Measurements from ENCODE around the gene HDAC11. TPM values are rescaled to one million over a fixed set of nuclear protein-coding genes. Genes with fewer than 3 reads are reported as not detected.
"Not testable (repeated sequence)": the region's sequence is repeated elsewhere in the genome, so short reads cannot be mapped to it uniquely, and the experiment has no call there.

Gene HDAC11
- total and polyA plus RNA-seq, 11 donors: 20.8 to 49.4 (median 30.7) TPM

- intact Hi-C loops (cut with DNase I): loop anchor here in 3 of 10 donors (5.0 kb wide), 3 partner anchors 49 to 406 kb away; partner anchors contain the start of gene FBLN2 (in 1 of the 3)
- Histone ChIP-seq H3K27ac (no peak overlapping the region), H3K4me3 (no peak overlapping the region), H3K4me1 (peaks cover 0 to 14% (median 9%) of the 10 kb centered on the region in 12 donors), H3K36me3 (peaks cover 0 to 9% (median 0%) of the 10 kb centered on the region in 9 donors), H3K9me3 (no peaks in the 10 kb centered on the region), H3K27me3 (no peaks in the 10 kb centered on the region)
- 83 to 86% (median 83%) methylated on average over 13 to 14 of the region's 14 CpGs for WGBS, 4 donors
- TF ChIP-seq CTCF (IDR thresholded peaks at IDR 0.05) (no peak), POLR2A (IDR thresholded peaks at IDR 0.05) (no peak)
- ATAC-seq: no peak
- peak in 2 of 5 donors; percentile 13 to 42 for DNase-seq
Observed at GRCh38 chr3:13498354-13499060, 18.4 kb downstream of the HDAC11 start.

GRCh38 chr3:13499246-13499645 lies 19.1 kb downstream of the HDAC11 start:
- ATAC-seq, H3K36me3 ChIP-seq, H3K27me3 ChIP-seq, H3K4me3 ChIP-seq, H3K27ac ChIP-seq, H3K9me3 ChIP-seq: not testable (repeated sequence)
- 95 to 97% (median 96%) methylated on average over 11 of the region's 11 CpGs for WGBS, 4 donors
- intact Hi-C loops (cut with DNase I): loop anchor here in 3 of 10 donors (5.0 kb wide), 3 partner anchors 48 to 407 kb away; partner anchors contain the start of gene FBLN2 (in 1 of the 3)
- DNase-seq: peak in 2 of 5 donors; percentile 13 to 29
- peaks cover 0 to 14% (median 9%) of the 10 kb centered on the region in 12 donors for H3K4me1 ChIP-seq

- no peak overlapping the region for H3K27ac ChIP-seq
- no peak overlapping the region for H3K4me3 ChIP-seq
- WGBS, 4 donors: 60 to 87% (median 75%) methylated on average over 3 to 15 of the region's 15 CpGs
- peak in 2 of 5 donors; percentile 26 to 59 for DNase-seq
- intact Hi-C loops (cut with DNase I): loop anchor here in 1 of 10 donors (10.0 kb wide), 1 partner anchor 64 kb away; no protein-coding TSS in a partner anchor
- ATAC-seq: peak in 1 of 4 donors; percentile 24
- H3K27me3 ChIP-seq: no peaks in the 10 kb centered on the region
- TF ChIP-seq CTCF (IDR thresholded peaks at IDR 0.05) (peak; percentile 35 to 58 (median 46)), POLR2A (IDR thresholded peaks at IDR 0.05) (no peak)
- H3K36me3 ChIP-seq: peaks cover 0 to 12% (median 0%) of the 10 kb centered on the region in 9 donors
- H3K4me1 ChIP-seq: peaks cover 0 to 14% (median 9%) of the 10 kb centered on the region in 12 donors
- no peaks in the 10 kb centered on the region for H3K9me3 ChIP-seq
Observed at GRCh38 chr3:13500133-13500885, 20.2 kb downstream of the HDAC11 start.

GRCh38 chr3:13501056-13501455 lies 20.9 kb downstream of the HDAC11 start:
- ATAC-seq (no peak), DNase-seq (peak in 2 of 5 donors; percentile 20 to 41)
- no peak overlapping the region for H3K27ac ChIP-seq
- 75 to 98% (median 91%) methylated on average over 4 of the region's 4 CpGs for WGBS, 4 donors
- intact Hi-C loops (cut with DNase I): loop anchor here in 1 of 10 donors (10.0 kb wide), 1 partner anchor 64 kb away; no protein-coding TSS in a partner anchor
- peaks cover 0 to 12% (median 0%) of the 10 kb centered on the region in 9 donors for H3K36me3 ChIP-seq
- H3K9me3 ChIP-seq: no peaks in the 10 kb centered on the region
- peaks cover 0 to 10% (median 8%) of the 10 kb centered on the region in 12 donors for H3K4me1 ChIP-seq
- TF ChIP-seq CTCF (IDR thresholded peaks at IDR 0.05) (no peak), POLR2A (IDR thresholded peaks at IDR 0.05) (no peak)
- no peaks in the 10 kb centered on the region for H3K27me3 ChIP-seq
- H3K4me3 ChIP-seq: no peak overlapping the region

Data from heart left ventricle (tissue), 16 donors.